A673 (cell line): ENCODE data around the gene GPBP1.

Source experiments
- CTCF ChIP-seq: fragments of 300-800, 200-600 bp; sonication (generic); conservative IDR thresholded peaks from 2 replicates; pipeline ENCODE4 v1.5.1; 2017; ENCODE audit warnings: low read depth, mild to moderate bottlenecking, antibody characterized with exemption, low read length, moderate library complexity, mixed read lengths
- EZH2 ChIP-seq: fragments of 200-600 bp; sonication (generic); IDR thresholded peaks from 2 replicates; pipeline ENCODE4 v1.6.1; 2017; ENCODE audit warnings: borderline replicate concordance, low read depth, mild to moderate bottlenecking, mixed read lengths, antibody characterized with exemption, low read length; ENCODE audit not compliant: poor library complexity, severe bottlenecking

- TF ChIP-seq CTCF = no peak
- TF ChIP-seq EZH2 = no peak
Measured at GRCh38 chr5:57194653-57195052, 20.8 kb downstream of the GPBP1 start.
